ENCODE results near the gene CADM3. TPM values are rescaled to one million over a fixed set of nuclear protein-coding genes. Genes with fewer than 3 reads are reported as not detected.

Gene CADM3
- total RNA-seq, 4 donors from 2014 or later: 56.1 to 99.2 (median 85.9) TPM

- Histone ChIP-seq H3K27me3 (peaks cover 0 to 47% of the 10 kb centered on the region in 2 donors), H3K9me3 (no peaks in the 10 kb centered on the region), H3K27ac (no peak overlapping the region), H3K4me3 (no peak overlapping the region), H3K36me3 (no peaks in the 10 kb centered on the region), H3K4me1 (peaks cover 0 to 6% (median 0%) of the 10 kb centered on the region in 4 donors)
- no peak for TF ChIP-seq CTCF (IDR thresholded peaks at IDR 0.05)
- no peak for TF ChIP-seq EP300 (IDR thresholded peaks at IDR 0.05)
- no peak for TF ChIP-seq POLR2A (IDR thresholded peaks at IDR 0.05)
- no peak for DNase-seq (ENCODE audit: low spot score in 2 of 2)
- 35 to 40% methylated on average over 18 of the region's 18 CpGs for WGBS, 2 donors
Observed at GRCh38 chr1:159141584-159142390, 29.6 kb upstream of the CADM3 start.

- Histone ChIP-seq H3K36me3 (no peaks in the 10 kb centered on the region), H3K27me3 (peaks cover 0 to 47% of the 10 kb centered on the region in 2 donors), H3K27ac (no peak overlapping the region), H3K9me3 (no peaks in the 10 kb centered on the region), H3K4me3 (no peak overlapping the region), H3K4me1 (peaks cover 0 to 6% (median 0%) of the 10 kb centered on the region in 4 donors)
- WGBS, 2 donors: 34 to 42% methylated on average over 2 of the region's 2 CpGs
- DNase-seq (ENCODE audit: low spot score in 2 of 2): no peak
- TF ChIP-seq EP300 (IDR thresholded peaks at IDR 0.05): no peak
- TF ChIP-seq CTCF (IDR thresholded peaks at IDR 0.05): no peak
- TF ChIP-seq POLR2A (IDR thresholded peaks at IDR 0.05): no peak
Observed at GRCh38 chr1:159142391-159142663, 29.1 kb upstream of the CADM3 start.

GRCh38 chr1:159142726-159143510 is 28.5 kb upstream of the CADM3 start:
- no peak for DNase-seq (ENCODE audit: low spot score in 2 of 2)
- 48 to 52% methylated on average over 5 of the region's 5 CpGs for WGBS, 2 donors
- Histone ChIP-seq H3K9me3 (no peaks in the 10 kb centered on the region), H3K4me3 (no peak overlapping the region), H3K4me1 (peaks cover 0 to 6% (median 0%) of the 10 kb centered on the region in 4 donors), H3K36me3 (no peaks in the 10 kb centered on the region), H3K27ac (no peak overlapping the region), H3K27me3 (peaks cover 0 to 44% of the 10 kb centered on the region in 2 donors)
- no peak for TF ChIP-seq POLR2A (IDR thresholded peaks at IDR 0.05)
- TF ChIP-seq CTCF (IDR thresholded peaks at IDR 0.05): no peak
- TF ChIP-seq EP300 (IDR thresholded peaks at IDR 0.05): no peak

GRCh38 chr1:159144571-159144970 is 26.8 kb upstream of the CADM3 start:
- H3K27ac ChIP-seq: no peak overlapping the region
- peaks cover 0 to 31% of the 10 kb centered on the region in 2 donors for H3K27me3 ChIP-seq
- DNase-seq (ENCODE audit: low spot score in 2 of 2): no peak
- TF ChIP-seq CTCF (IDR thresholded peaks at IDR 0.05): no peak
- no peak for TF ChIP-seq POLR2A (IDR thresholded peaks at IDR 0.05)
- TF ChIP-seq EP300 (IDR thresholded peaks at IDR 0.05): no peak
- no peaks in the 10 kb centered on the region for H3K9me3 ChIP-seq
- H3K4me1 ChIP-seq: peaks cover 0 to 6% (median 0%) of the 10 kb centered on the region in 4 donors
- H3K4me3 ChIP-seq: no peak overlapping the region
- no peaks in the 10 kb centered on the region for H3K36me3 ChIP-seq
- 92 to 95% methylated on average over 3 of the region's 3 CpGs for WGBS, 2 donors

- H3K36me3 ChIP-seq: no peaks in the 10 kb centered on the region
- H3K4me3 ChIP-seq: no peak overlapping the region
- H3K27ac ChIP-seq: no peak overlapping the region
- TF ChIP-seq CTCF (IDR thresholded peaks at IDR 0.05) (no peak), EP300 (IDR thresholded peaks at IDR 0.05) (no peak), POLR2A (IDR thresholded peaks at IDR 0.05) (no peak)
- DNase-seq (ENCODE audit: low spot score in 2 of 2): no peak
- H3K4me1 ChIP-seq: peaks cover 0 to under 1% (median 0%) of the 10 kb centered on the region in 4 donors
- peaks cover 0 to 4% (median 0%) of the 10 kb centered on the region in 4 donors for H3K9me3 ChIP-seq
- H3K27me3 ChIP-seq: peaks cover 0 to 9% of the 10 kb centered on the region in 2 donors
- 27 to 40% methylated on average over 3 of the region's 3 CpGs for WGBS, 2 donors
Observed at GRCh38 chr1:159146980-159147379, 24.4 kb upstream of the CADM3 start.

All from tibial nerve (tissue), 4 donors.